Thymus (tissue), 11 donors: ENCODE measurements around the gene AGR3. TPM values are rescaled to one million over a fixed set of nuclear protein-coding genes. Genes with fewer than 3 reads are reported as not detected.

Experiments
- DNase-seq, 9 donors: peaks; one replicate each; pipeline ENCODE4 v3.0.0-alpha.2; 2013; ENCODE audit warnings: low spot score in 9 of 9, low read depth in 6 of 9, missing footprints in 1 of 9
- H3K27ac ChIP-seq, 2 donors: one replicate each; pipeline ENCODE4 v1.5.1; 2013; ENCODE audit warnings: control low read depth in 1 of 2, low read depth in 1 of 2, low read length in 1 of 2, mild to moderate bottlenecking in 1 of 2, moderate library complexity in 1 of 2
- H3K27me3 ChIP-seq, 2 donors: one replicate each; pipeline ENCODE4 v1.5.1; 2013; ENCODE audit warnings: low read length in 1 of 2; ENCODE audit not compliant: control insufficient read depth in 2 of 2, insufficient read depth in 1 of 2
- H3K36me3 ChIP-seq, 2 donors: one replicate each; pipeline ENCODE4 v1.5.1; 2013; ENCODE audit warnings: low read length in 1 of 2, mild to moderate bottlenecking in 1 of 2, moderate library complexity in 1 of 2; ENCODE audit not compliant: control insufficient read depth in 2 of 2, insufficient read depth in 2 of 2
- H3K4me1 ChIP-seq, 2 donors: one replicate each; pipeline ENCODE4 v1.5.1; 2013; ENCODE audit warnings: low read length in 2 of 2; ENCODE audit not compliant: control insufficient read depth in 2 of 2, insufficient read depth in 2 of 2
- H3K4me3 ChIP-seq, 2 donors: one replicate each; pipeline ENCODE4 v1.5.1; 2013; ENCODE audit warnings: low read length in 2 of 2, control low read depth in 1 of 2, mild to moderate bottlenecking in 1 of 2
- H3K9me3 ChIP-seq, 2 donors: one replicate each; pipeline ENCODE4 v1.5.1; 2013; ENCODE audit warnings: low read length in 1 of 2, mild to moderate bottlenecking in 1 of 2; ENCODE audit not compliant: control insufficient read depth in 2 of 2, insufficient read depth in 1 of 2
- WGBS: extraction: QIAGEN DNeasy Blood & Tissue Kit; methylation state at CpG from one replicate; pipeline ENCODE4 v1.1.7; 2013; 5-methylcytosine and 5-hydroxymethylcytosine counted together
- polyA plus RNA-seq: library from polyadenylated mRNA; stranded (reverse); fragments of 200-250 nt; gene quantifications from one replicate; pipeline ENCODE4 v1.2.3, GENCODE V29; 2013
- total RNA-seq: library from RNA; stranded (reverse); fragments of 120-200 nt; gene quantifications from one replicate; pipeline ENCODE4 v1.2.4, GENCODE V29; 2013
- donor health status: healthy.

Gene AGR3
- total and polyA plus RNA-seq, 2 donors: 1.3 TPM; not detected in 1

DNA sequence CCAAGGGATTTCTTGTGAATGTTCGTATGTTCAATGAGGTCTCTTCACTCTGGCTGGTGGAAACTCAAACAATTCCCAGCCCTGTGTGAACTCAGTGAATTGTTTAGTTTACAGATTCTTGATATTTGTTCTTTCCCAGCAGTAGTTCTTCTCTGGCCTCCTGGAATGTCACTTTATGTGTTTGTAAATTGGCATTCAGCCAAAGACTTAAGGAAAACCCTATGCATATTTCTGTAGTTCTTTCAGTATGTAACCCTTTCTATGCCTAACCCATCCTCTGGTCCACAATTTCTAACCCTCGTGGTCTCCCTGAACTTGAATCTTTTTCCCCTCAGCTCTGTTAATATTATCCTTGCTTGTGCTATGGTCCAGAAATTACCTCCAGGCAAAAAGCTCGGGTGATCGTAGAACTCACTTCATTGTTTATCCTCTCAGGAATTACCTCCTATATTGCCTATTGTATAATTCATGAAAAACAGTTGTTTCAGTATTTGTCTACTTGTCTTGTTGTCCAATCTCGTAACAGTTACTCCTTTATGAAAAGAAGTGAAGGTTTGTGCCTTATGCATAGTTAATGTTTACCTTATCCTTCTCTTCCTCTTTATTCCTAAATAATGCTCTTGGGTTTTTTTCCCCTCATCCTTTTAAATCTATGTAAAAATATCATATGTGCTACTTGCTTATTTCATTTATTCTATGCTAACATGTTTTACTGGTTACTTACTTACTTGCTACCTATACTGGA, 23.7 kb upstream of the AGR3 start:
- Histone ChIP-seq H3K36me3 (no peaks in the 10 kb centered on the region), H3K4me1 (no peaks in the 10 kb centered on the region), H3K27ac (no peak overlapping the region), H3K27me3 (no peaks in the 10 kb centered on the region), H3K4me3 (no peak overlapping the region), H3K9me3 (no peaks in the 10 kb centered on the region)
- DNase-seq: no peak
- WGBS: 97% methylated on average over 5 of the region's 5 CpGs

- H3K4me3 ChIP-seq: no peak overlapping the region
- H3K9me3 ChIP-seq: peaks cover 0 to 4% of the 10 kb centered on the region in 2 donors
- no peak for DNase-seq
- H3K36me3 ChIP-seq: no peaks in the 10 kb centered on the region
- WGBS: 97% methylated on average over 2 of the region's 2 CpGs
- no peaks in the 10 kb centered on the region for H3K4me1 ChIP-seq
- no peak overlapping the region for H3K27ac ChIP-seq
- no peaks in the 10 kb centered on the region for H3K27me3 ChIP-seq
These were observed 22.3 kb upstream of the AGR3 start for GRCh38 chr7:16904076-16904475.

DNA sequence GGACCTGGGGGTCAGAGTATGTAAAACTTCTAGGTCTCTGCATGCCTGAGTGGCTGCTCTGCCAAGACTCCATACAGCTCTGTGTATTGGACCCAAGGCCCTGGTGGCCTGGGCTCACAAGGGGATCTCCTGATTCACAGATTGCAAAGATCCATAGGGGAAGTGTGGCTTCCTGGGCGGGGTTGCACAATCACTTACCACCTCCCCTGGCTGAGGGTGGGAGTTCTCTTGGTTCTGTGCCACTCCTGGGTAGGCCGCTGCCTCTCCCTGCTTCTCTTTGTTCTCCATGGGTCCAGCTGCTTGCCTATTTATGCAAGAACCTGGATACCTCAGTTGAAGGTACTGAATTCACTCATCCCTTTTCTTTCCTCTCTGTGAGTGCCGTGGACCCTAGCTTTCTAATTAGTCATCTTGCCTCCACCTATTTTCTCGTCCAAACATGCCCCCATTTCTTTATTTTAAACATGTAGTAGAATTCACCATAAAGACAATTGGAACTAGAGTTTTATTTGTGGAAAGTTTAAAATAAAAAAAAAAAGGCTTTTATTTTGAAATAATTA, 18.5 kb upstream of the AGR3 start:
- Histone ChIP-seq H3K4me3 (no peak overlapping the region), H3K27me3 (no peaks in the 10 kb centered on the region), H3K9me3 (peaks cover 0 to 4% of the 10 kb centered on the region in 2 donors), H3K36me3 (no peaks in the 10 kb centered on the region), H3K27ac (no peak overlapping the region), H3K4me1 (no peaks in the 10 kb centered on the region)
- 98% methylated on average over 4 of the region's 4 CpGs for WGBS
- DNase-seq: no peak

DNA sequence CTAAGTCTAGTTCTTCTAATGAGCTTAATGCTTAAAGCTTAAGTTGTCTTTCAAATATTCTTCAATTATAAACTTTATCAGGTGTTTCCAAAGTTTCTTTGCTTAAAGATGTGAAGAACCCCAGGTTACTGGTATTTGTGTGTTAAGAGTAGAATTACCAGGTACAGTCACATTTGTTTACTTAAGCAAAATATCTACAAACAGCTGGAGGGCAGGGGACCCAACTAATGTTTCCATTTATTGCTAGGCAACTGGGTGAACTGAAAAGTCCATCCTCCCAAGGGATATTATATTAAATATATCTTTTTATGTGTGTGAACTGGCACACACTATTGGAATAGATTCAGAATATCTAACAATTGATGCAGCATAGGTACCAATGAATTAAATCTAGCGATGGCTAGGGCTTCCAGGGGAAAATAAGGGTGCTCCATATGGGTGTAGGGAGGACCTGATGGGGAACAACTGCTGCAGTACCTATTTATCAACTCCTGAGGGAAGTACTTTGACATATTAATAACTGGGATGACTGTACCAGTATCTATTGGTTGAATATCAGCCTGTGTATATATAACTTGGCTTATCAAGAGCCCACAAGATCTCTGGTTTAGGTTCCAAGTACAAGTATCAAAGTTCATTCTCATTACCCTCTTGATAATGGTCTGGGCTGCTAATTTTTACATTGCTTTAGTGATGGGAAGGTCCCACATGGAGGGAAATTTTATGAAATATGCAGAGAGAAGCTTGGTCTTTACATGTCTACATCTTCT, 10.3 kb upstream of the AGR3 start:
- Histone ChIP-seq H3K27me3 (no peaks in the 10 kb centered on the region), H3K4me3 (no peak overlapping the region), H3K36me3 (no peaks in the 10 kb centered on the region), H3K4me1 (no peaks in the 10 kb centered on the region), H3K27ac (no peak overlapping the region), H3K9me3 (no peaks in the 10 kb centered on the region)
- WGBS: 98% methylated on average over 1 of the region's 1 CpG
- no peak for DNase-seq

DNA sequence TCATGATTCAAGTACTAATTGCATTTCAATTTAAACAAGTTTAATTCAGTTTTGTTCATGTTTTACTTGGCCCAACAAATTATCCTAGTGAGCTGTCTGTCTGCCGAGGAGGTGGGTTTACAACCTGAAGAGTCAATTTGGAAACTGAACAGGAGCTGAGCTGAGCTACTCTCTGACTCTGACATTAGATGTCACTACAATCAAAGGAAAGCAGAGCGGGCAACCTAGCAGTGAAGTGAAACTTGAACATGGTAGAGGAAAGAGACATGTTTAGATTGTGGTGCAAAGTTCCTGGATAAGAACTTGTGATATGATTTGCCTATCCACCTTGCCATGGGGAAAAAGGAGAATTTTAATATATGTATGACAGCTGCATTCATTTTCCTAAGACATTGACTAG, 9.6 kb upstream of the AGR3 start:
- Histone ChIP-seq H3K36me3 (no peaks in the 10 kb centered on the region), H3K4me3 (no peak overlapping the region), H3K27me3 (no peaks in the 10 kb centered on the region), H3K27ac (no peak overlapping the region), H3K9me3 (no peaks in the 10 kb centered on the region), H3K4me1 (no peaks in the 10 kb centered on the region)
- 26% methylated on average over 2 of the region's 2 CpGs for WGBS
- DNase-seq: peak; percentile 13 to 71 (median 26)

- H3K4me1 ChIP-seq: no peaks in the 10 kb centered on the region
- H3K9me3 ChIP-seq: no peaks in the 10 kb centered on the region
- WGBS: 88% methylated on average over 1 of the region's 1 CpG
- H3K4me3 ChIP-seq: no peak overlapping the region
- no peaks in the 10 kb centered on the region for H3K27me3 ChIP-seq
- no peak overlapping the region for H3K27ac ChIP-seq
- no peaks in the 10 kb centered on the region for H3K36me3 ChIP-seq
- DNase-seq: no peak
These were observed 8.2 kb upstream of the AGR3 start for GRCh38 chr7:16889851-16890415.

- no peak overlapping the region for H3K4me3 ChIP-seq
- no peaks in the 10 kb centered on the region for H3K4me1 ChIP-seq
- 97% methylated on average over 5 of the region's 5 CpGs for WGBS
- no peak for DNase-seq
- no peaks in the 10 kb centered on the region for H3K9me3 ChIP-seq
- no peak overlapping the region for H3K27ac ChIP-seq
- H3K27me3 ChIP-seq: no peaks in the 10 kb centered on the region
- no peaks in the 10 kb centered on the region for H3K36me3 ChIP-seq
These were observed 7.5 kb upstream of the AGR3 start for GRCh38 chr7:16889305-16889704.

DNA sequence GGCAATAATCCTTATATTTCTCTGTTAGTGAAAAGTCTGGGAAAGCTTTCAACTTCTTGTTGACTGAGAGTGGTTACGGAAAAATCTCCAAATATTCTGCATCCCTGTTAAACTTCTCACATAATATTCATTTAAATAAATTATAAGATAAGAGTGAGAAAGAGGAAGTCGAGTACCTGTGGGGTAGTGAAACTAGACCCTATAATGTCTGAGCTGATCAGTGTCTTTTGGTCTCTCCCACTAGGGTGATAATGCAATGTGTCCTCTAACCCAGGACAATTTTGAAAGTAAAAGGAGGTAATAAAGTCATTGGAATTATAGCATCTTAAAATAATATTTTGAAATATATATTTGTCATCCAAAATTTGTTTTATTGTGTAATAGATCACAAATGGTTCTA, 2.1 kb upstream of the AGR3 start:
- Histone ChIP-seq H3K36me3 (no peaks in the 10 kb centered on the region), H3K27ac (no peak overlapping the region), H3K27me3 (no peaks in the 10 kb centered on the region), H3K4me3 (no peak overlapping the region), H3K9me3 (no peaks in the 10 kb centered on the region), H3K4me1 (no peaks in the 10 kb centered on the region)
- no peak for DNase-seq
- WGBS: 68% methylated on average over 2 of the region's 2 CpGs

DNA sequence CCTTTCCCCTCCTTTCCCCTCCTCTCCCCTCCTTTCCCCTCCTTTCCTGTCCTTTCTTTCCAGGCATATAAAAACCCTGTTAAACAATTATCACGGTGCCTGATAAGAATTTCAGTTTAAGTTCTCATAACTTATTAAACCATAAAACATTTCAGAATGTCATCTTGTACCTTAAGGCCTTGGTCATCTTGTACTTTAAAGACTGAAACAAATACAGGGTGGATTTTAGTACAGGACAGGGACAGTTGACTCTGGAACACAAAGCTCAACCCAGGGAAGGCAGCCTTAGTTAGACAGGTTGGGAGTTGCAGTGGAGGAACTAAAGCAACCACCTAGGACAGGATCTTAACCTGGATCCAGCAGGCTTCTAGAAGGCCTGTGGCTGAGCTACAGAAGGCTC, 1.2 kb downstream of the AGR3 start:
- no peaks in the 10 kb centered on the region for H3K4me1 ChIP-seq
- H3K36me3 ChIP-seq: no peaks in the 10 kb centered on the region
- H3K27ac ChIP-seq: no peak overlapping the region
- no peaks in the 10 kb centered on the region for H3K9me3 ChIP-seq
- H3K4me3 ChIP-seq: no peak overlapping the region
- H3K27me3 ChIP-seq: no peaks in the 10 kb centered on the region
- no peak for DNase-seq
- 93% methylated on average over 1 of the region's 1 CpG for WGBS
